PC-3 (cell line): ENCODE measurements around the gene XPNPEP1.

ENCODE experiments used
- EZH2phosphoT487 ChIP-seq: fragments of 300-600 bp; sonication (generic); IDR thresholded peaks from 2 replicates; pipeline ENCODE4 v1.6.1; 2018; ENCODE audit warnings: mild to moderate bottlenecking, antibody characterized with exemption, low read length, borderline replicate concordance
- TF ChIP-seq, protein P1 (sequence below): fragments of 300-600 bp; sonication (generic); conservative IDR thresholded peaks from 2 replicates; pipeline ENCODE4 v1.5.1; 2017; ENCODE audit warnings: antibody characterized with exemption, low read depth, mild to moderate bottlenecking, low read length

- TF ChIP-seq, protein P1, sequence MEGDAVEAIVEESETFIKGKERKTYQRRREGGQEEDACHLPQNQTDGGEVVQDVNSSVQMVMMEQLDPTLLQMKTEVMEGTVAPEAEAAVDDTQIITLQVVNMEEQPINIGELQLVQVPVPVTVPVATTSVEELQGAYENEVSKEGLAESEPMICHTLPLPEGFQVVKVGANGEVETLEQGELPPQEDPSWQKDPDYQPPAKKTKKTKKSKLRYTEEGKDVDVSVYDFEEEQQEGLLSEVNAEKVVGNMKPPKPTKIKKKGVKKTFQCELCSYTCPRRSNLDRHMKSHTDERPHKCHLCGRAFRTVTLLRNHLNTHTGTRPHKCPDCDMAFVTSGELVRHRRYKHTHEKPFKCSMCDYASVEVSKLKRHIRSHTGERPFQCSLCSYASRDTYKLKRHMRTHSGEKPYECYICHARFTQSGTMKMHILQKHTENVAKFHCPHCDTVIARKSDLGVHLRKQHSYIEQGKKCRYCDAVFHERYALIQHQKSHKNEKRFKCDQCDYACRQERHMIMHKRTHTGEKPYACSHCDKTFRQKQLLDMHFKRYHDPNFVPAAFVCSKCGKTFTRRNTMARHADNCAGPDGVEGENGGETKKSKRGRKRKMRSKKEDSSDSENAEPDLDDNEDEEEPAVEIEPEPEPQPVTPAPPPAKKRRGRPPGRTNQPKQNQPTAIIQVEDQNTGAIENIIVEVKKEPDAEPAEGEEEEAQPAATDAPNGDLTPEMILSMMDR, result no peak
- no peak for TF ChIP-seq EZH2phosphoT487
Observed at GRCh38 chr10:109895095-109895818, 28.1 kb downstream of the XPNPEP1 start.
